ENCODE results near the gene PRSS36.
"Not testable (repeated sequence)": the region's sequence is repeated elsewhere in the genome, so short reads cannot be mapped to it uniquely, and the experiment has no call there.

PRSS36 gene

DNA sequence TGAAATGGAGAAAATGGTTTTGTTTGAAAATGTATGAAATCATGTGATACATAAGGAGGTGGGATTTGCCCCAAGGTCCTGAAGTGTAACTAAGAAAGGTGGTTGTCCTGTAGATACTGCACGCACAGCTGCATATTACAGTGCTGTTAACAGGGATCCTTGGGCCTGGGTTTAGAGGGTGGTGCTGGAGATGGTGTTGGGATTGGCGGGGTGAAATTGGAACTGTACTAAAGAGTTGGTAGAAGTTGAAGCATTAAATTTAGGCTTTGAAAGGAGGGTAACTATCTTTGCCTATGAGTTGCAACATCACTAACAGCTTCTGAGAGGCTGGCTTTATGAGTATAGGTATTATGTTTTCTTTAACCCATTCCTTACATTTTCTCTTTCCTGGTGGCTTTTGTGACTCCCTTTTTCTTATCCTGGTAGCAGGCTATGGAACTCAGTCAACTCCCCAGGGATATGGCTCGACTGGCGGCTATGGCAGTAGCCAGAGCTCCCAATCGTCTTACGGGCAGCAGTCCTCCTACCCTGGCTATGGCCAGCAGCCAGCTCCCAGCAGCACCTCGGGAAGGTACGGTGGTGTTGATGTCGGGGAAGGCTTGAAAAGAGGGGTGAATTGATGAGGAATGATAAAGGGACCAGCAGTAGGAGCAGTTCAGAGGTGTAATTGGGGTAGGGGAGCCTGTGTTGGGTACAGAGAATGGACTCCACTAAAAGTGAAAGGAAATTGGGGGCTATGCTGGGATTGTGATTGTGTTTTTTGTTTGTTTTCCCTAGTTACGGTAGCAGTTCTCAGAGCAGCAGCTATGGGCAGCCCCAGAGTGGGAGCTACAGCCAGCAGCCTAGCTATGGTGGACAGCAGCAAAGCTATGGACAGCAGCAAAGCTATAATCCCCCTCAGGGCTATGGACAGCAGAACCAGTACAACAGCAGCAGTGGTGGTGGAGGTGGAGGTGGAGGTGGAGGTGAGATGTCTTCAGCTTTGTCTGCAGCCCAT, 33.9 kb upstream of the PRSS36 start:
- no peak for DNase-seq

DNA sequence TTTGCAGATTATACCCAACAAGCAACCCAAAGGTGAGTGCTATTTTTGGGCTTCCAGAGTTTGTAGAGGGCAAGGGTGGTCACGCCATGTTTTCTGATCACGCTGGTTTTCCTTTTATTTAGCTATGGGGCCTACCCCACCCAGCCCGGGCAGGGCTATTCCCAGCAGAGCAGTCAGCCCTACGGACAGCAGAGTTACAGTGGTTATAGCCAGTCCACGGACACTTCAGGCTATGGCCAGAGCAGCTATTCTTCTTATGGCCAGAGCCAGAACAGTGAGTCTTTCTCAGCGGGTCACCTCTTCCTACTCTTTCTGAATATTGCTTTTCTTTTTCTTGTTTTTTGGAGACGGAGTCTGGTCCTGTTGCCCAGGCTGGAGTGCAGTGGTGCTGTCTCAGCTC, 32.5 kb upstream of the PRSS36 start:
- no peak for DNase-seq

DNA sequence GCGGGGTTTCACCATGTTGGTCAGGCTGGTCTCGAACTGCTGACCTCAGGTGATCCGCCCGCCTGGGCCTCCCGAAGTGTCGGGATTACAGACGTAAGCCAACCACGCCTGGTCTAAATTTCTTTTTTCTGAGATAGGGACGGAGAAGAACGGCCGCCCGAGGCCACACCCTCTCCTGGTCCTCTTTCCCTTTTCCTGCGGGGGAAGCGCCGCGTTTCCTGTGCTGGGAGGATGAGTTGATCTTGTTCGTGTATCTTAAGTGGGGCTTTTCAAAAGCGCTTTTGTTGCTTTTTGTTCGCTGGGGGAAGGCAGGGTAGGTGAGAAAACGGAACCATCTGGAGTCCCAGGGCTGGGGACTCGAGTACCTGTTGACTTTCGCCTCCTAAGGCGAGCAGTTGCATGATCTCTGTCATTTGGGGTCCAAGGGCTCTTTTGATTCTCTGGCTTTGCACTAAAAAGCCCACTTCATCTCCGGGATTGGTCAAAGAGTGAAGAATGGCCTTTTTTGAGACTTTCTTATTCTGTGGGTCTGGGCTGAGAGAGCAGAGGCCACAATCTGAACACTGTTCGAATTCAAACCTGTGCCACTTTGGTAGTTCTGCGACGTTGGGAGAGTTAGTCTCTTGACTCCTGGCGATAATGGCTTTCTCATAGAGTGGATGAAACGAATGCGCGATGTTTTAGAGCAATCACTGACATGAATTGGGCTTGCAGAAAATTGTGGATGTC, 31.4 kb upstream of the PRSS36 start:
- no peak for DNase-seq

DNA sequence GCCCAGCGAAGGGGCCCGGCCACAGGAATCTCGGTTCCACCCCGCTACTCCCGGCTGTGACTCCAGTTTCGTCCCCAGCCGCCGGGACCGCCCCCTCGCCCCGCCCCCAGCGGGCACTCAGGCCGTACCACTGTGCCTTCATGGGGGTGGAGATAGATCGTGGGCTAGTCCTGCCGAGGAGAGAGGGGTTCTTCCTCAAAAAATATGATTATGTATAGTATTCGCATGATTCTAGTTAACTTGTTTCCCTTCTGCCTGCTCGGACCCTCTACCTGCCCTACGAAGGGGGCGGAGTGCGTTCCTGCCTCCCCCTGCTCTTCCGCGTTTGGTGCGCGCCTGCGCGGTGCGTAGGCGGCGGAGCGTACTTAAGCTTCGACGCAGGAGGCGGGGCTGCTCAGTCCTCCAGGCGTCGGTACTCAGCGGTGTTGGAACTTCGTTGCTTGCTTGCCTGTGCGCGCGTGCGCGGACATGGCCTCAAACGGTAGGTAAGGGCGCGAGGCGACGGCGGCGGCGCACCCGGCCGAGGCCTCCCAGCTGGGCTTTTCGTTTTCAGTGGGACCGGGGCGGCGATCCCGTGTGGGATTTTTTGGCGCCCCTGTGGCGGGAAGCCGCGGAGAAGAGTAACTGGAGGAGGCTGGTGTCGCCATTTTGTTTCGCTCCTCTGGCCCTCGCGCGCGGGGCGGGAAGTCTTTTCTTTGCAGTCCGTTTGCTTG, 30.0 kb upstream of the PRSS36 start, which contains the start of gene FUS:
TSS of gene FUS (plus strand) at position 393 of the 713 bp plus-strand sequence. CDS start at position 469, 76 bp downstream.
- peak; percentile 85 for DNase-seq

DNA sequence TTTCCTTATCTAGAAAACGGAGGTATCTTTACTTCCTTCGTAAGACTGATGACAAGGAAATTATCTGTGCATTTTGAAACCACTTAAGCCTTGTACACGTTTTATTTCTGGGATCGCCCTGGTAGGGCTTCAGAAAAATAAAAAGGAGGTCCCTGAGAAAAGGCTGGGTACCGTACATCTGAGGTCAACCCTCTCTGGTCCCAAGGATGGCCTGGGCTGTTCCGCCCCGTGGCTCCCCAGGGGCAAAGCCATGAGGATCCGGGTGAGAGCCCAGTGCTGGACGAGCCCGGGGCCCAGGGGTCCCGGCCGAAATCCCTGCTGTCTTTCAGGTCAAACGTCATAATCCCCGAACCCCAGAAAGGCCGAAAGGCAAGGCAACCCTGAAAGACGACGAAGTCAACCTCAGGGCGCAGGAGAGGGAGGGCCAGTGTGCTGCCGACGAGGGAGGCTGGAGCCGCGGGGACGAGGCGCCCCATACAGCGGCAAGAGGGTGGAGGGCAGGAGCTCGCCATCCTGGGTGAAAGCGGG, 29.4 kb upstream of the PRSS36 start:
- no peak for DNase-seq

DNA sequence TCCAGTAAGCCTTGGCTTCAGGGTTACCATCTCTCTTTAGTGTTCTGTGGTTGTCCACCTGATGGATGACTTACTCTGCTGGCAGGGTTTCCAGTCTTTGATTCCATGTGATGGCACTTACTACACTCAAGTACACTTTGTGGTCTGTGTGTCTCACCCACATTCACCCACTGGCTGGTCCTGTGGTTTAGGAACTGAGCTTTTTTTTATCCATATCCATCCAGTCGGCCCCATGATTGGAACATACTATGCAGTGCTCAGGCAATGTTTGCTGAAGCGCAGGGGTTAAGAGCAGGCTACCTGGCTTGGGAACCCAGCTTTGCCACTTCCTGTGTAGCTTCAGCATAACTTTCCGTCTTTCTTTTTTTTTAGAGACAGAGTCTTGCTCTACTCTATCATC, 27.3 kb upstream of the PRSS36 start:
- no peak for DNase-seq

DNA sequence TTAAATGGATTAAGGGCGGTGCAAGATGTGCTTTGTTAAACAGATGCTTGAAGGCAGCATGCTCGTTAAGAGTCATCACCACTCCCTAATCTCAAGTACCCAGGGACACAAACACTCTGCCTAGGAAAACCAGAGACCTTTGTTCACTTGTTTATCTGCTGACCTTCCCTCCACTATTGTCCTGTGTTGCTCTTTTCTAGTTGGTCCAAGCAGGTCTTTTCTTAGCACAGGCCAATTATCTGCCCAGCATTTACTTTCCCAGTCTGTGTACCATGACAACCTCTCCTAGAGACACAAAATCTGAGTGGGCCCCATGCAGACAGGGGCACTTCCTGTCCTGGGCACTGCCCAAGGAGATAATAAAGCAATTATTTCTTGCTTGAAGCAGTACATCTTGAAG, 20.2 kb upstream of the PRSS36 start:
- peak; percentile 50 for DNase-seq

DNA sequence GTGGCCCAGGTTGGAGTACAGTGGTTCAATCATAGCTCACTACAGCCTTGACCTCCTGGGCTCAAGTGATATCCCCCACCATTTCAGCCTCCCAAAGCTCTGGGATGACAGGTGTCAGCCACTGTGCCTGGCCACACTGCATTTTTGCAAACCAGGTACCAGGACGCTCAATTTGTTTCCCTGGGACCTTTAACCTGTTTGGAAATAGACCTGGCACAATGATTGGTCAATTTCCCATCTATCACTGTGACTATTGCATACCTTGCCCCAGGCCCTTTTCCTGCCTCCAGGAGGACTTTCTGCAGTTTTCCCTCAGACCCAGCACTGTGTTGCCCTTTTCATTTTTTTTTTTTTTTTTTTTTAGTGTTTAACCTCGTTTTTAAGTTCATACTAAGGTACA, 19.0 kb upstream of the PRSS36 start:
- DNase-seq = no peak

DNA sequence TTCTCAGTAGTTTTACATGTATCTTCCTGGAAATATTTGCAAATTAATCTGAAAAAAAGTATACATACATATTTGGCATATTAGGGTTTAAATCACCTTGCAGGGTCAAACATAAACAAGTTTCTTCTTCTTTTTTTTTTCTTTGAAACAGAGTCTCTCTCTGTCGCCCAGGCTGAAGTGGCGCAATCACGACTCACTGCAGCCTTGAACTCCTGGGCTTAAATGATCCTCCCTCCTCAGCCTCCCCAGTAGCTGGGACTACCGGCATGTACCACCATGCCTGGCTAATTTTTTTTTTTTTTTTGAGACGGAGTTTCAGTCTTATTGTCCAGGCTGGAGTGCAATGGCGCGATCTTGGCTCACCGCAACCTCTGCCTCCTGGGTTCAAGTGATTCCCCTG, 17.4 kb upstream of the PRSS36 start:
- DNase-seq = no peak

DNA sequence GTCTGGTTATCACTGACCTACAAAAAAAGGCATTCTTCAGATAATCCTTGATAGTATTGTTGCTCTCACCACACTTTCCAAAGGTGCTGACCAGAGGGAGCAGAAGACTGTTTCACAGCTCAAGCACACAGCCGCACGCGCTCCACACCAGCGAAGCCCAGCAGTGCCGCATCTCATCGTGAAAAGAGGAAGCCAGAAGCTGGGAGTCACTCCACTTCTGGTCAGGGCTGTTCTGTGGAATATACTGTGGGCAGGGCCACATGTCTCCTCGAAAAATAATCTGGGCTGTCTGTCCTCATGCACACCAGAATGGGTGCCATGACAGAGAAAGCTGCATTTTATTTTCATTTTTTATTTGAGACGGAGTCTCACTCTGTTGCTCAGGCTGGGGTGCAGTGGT, 7.3 kb upstream of the PRSS36 start:
- DNase-seq = no peak

DNA sequence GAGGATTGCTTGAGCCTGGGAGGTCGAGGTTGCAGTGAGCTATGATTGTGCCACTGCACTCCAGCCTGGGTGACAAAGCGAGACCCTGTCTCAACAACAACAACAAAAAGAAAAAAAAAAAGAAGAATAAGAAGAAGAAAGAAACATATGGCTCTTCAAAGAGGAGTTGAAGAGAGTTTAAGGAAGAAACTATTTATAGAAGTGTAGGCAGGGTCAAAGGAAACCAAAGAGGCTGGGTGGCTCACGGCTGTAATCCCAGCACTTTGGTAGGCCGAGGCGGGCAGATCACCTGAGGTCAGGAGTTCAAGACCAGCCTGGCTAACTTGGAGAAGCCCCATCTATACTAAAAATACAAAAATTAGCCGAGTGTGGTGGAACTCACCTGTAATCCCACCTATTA, 1.1 kb upstream of the PRSS36 start:
- DNase-seq = not testable (repeated sequence)

DNA sequence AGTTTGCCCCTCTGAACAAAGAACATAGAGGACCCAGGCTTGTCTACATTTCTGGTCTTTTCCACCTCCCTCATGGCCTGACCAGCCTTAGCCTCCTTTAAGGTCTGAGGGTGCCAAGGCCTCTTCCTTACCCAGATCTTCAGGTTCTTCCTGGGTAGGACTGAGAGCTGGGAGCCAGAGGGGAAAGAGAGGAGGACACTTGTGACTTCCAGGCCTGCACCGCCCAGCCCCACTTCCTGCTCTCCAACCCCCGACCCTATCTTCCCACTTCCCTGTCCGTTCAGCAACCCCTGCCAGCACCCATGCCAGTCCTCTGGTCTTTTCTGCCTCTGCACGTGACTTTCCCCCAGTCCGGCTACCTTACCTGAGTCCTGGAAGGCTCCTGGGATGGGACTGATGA, 534 bp downstream of the PRSS36 start:
- DNase-seq = no peak

DNA sequence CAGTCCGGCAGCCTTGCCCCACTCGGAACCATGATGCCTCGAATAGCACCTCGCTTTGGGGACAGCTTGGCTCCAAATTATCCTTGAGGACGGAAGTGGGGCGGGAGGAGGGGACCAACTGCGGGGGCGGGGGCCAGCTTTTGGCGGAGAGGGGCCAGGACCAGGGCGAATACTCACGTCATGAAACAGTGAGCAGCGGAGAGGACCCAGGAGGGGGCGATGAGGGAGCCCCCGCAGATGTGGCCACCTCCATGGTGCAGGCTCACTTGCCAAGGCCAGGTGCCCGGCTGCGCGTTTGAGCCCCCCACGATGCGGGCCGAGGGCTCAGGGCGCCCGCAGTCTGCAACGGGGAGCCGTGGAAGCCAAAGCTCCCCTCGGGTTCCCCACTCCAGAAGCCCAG, 970 bp downstream of the PRSS36 start:
- DNase-seq = no peak

DNA sequence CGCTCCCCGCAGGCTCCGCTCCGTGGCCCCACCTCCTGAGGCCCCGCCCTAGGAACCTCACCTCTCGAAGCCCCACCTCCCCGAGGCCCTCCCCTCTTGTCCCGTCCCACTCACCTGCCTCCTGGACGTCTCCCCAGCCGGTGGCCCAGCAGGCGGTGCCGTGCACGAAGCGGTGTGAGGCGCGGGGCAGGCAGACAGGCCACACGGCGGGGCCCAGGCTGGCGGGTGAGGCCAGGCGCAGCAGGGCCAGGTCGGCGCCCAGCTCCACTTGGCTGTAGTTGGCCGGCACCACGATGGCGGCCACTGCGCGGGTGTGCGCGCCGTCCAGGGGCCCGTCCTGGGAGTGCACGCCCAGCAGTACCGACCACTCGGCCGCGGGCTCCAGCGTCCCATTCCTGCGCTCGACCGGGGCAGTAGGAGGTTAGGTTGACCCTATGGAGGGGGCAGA, 1.6 kb downstream of the PRSS36 start:
- DNase-seq = peak; percentile 24

DNA sequence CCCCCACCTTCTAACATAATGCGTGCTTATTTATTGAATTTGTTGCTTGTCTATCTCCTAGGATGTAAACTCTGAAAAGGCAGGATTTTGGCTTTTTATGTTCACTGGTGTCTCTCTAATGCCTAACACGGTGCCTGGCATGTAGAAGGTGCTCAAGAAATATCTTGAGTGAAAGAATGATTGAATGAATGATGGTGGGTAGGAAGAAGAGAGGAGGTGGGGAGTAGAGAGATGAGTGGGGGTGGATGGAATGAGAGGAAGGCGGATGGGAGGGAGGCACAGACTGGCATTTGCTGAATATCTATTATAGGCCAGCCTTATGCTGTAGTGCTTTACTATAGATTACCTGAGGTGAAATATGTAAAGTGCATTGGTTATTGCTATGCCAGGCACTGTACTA, 2.3 kb downstream of the PRSS36 start:
- no peak for DNase-seq

DNA sequence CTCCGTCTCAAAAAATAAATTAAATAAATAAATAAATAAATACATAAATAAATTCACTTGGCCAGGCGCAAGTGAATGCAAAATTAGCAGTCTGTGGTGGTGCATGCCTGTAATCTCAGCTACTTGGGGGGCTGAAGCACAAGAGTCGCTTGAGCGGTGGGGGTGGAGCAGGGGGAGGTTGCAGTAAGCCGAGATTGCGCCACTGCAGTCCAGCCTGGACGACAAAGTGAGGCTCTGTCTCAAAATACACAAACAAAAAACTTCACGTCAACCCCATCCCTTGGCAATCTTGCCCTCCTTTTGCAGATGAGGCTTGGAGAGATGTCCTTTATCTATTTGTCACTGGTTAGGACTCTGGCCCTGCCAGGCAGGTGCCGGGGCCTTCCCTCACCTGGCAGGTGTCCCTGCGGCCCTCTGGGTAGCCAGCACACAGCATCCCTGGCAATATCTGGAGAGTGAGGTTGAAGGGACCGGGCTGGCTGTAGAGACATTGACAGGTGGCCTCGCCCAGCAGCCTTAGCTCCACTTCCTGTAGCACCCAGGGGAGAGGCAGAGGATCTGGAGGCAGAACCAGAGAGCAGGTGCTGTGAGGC, 4.4 kb downstream of the PRSS36 start:
- no peak for DNase-seq

DNA sequence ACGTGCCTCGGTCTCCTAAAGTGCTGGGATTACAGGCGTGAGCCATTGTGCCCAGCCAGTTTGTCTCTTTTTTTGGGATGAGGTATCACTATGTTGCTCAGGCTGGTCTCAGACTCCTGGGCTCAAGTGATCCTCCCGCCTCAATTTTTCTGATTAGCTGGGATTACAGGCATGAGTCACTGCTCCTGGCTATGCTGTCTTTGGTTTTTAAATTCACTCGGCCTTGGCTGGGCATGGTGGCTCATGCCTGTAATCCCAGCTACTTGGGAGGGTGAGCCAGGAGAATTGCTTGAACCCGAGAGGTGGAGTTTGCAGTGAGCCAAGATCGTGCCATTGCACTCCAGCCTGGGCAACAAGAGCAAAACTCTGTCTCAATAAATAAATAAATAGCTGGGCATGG, 5.4 kb downstream of the PRSS36 start:
- DNase-seq = not testable (repeated sequence)

DNA sequence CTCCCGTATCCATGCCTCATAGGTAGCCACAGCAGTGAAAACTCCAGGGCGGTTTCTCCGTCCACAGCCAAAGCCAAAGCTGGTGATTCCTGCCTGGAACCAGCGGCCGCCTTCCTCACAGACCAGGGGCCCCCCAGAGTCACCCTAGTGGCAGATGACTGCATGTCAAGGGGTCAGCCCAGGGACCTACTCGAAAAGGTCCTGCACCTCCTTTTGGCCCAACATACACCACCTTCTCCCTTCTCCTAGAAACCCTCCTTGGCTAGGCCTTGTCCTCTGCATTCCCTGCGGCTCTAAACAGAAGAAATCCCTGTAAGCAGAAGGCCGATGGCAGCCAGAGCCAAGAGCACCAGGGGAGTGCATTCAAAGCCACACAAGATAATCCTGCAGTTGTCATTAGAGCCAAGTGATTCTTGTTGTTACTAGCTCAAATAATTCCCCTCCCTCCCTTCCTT, 6.1 kb downstream of the PRSS36 start:
- no peak for DNase-seq

DNA sequence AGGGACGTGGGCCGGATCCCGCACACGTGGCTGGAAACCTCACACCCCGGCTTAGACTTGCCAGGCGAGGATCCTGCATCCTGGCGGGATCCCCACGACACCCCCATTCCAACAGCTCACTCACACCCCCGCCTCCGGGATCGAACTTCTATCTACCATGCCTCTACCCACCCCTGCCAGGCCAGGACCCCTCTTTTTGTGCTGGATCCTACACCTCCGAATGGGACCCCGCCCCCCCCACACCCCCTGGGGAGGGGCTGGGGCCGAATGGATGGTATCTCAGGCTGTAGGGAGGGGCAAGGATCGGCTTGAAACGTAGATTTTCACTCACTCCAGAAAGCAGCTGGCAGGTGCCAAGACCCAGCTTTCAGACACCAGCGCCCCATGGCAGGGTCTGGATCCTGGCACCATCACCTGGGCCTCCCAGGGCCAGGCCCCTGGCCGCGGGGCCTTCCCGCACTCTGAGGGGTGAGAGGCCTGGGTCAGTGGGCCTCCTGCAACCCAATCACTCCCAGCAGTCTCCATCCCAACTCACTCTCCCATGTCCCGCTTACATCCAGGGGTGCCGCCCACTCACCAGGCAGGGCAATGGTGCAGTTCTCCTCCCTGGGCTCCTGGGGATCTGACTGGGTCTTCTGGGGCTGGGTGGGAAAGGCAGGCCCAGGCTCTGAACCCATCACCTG, 6.7 kb downstream of the PRSS36 start:
- no peak for DNase-seq

DNA sequence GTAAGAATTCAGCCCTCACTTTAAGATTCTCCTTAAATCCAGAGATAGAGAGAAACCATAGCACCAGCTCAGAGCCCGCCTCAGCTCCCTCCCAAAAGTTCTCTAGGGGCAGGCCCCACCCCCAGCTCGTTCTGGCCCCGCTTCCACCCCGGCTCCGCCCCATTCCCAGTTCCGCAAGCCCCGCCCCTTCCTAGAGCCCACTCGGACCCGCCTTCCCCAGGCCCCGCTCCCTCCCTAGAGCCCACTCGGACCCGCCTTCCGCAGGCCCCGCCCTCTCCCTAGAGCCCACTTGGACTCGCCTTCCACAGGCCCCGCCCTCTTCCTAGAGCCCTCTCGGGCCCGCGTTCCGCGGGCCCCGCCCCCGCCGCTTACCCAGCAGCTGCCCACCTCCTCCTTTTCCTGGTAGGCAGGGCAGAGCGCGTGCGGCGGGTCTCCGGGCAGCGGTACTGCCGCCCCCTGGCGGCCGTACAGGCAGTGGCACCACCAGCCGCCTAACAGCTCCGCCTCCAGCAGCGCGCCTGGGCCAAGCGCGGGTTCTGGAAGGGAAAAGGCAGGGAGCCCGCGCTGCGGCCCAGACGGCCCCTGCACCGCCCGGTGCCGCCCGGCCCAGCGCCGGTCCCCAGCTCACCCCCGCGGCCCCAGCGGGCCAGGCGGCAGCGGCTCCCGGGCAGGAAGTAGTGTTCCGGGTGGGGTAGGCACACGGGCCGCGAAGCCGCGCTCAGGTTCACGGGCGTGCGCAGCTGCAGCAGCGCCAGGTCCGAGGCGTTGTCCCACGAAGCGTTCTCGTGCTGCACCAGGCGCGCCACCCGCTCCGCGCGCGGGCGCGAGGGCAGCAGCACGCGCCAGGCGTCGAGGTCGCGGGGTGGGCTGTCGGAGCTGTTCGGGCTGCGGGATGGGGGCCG, 7.5 kb downstream of the PRSS36 start:
- peak; percentile 98 for DNase-seq

Data from NCI-H774 (cell line).